Glutamatergic neuron (in vitro differentiated cells): ENCODE results near the gene CFAP299. TPM values are rescaled to one million over a fixed set of nuclear protein-coding genes. Genes with fewer than 3 reads are reported as not detected.

Experiments
- DNase-seq: peaks from one replicate; pipeline ENCODE4 v3.0.0; 2022
- H3K27ac Mint-ChIP-seq: one replicate; pipeline ENCODE4 v1.8.0; 2020; ENCODE audit warnings: mild to moderate bottlenecking, mixed read lengths, inconsistent platforms; ENCODE audit not compliant: unreplicated experiment
- H3K27me3 Mint-ChIP-seq: one replicate; pipeline ENCODE4 v1.8.0; 2020; ENCODE audit warnings: mild to moderate bottlenecking, moderate library complexity, mixed read lengths, inconsistent platforms; ENCODE audit not compliant: unreplicated experiment
- H3K36me3 Mint-ChIP-seq: one replicate; pipeline ENCODE4 v1.8.0; 2020; ENCODE audit warnings: mild to moderate bottlenecking, mixed read lengths, inconsistent platforms; ENCODE audit not compliant: unreplicated experiment
- H3K4me1 Mint-ChIP-seq: one replicate; pipeline ENCODE4 v1.8.0; 2020; ENCODE audit warnings: mild to moderate bottlenecking, low read depth, mixed read lengths, inconsistent platforms; ENCODE audit not compliant: unreplicated experiment
- H3K4me3 Mint-ChIP-seq: one replicate; pipeline ENCODE4 v1.8.0; 2020; ENCODE audit warnings: mild to moderate bottlenecking, mixed read lengths, inconsistent platforms; ENCODE audit not compliant: unreplicated experiment
- H3K9me3 Mint-ChIP-seq: one replicate; pipeline ENCODE4 v1.8.0; 2020; ENCODE audit warnings: mild to moderate bottlenecking, moderate library complexity, mixed read lengths, inconsistent platforms; ENCODE audit not compliant: unreplicated experiment
- total RNA-seq: library from RNA; stranded (reverse); fragmentation: NEBNext Ultra II Directional; extraction: Animal tissue kit (Norgen Biotek cat#: 25700); gene quantifications from one replicate; pipeline ENCODE4 v1.2.1, GENCODE V29; 2021; ENCODE audit not compliant: unreplicated experiment
- TF ChIP-seq, protein P1 (sequence below): fragments of 200-600 bp; sonication (generic); IDR thresholded peaks from one replicate; pipeline ENCODE4 v1.5.0; 2021; ENCODE audit not compliant: partially characterized antibody, unreplicated experiment

The CFAP299 gene
- total RNA-seq, 1 donor from 2014 or later, result not detected

DNA sequence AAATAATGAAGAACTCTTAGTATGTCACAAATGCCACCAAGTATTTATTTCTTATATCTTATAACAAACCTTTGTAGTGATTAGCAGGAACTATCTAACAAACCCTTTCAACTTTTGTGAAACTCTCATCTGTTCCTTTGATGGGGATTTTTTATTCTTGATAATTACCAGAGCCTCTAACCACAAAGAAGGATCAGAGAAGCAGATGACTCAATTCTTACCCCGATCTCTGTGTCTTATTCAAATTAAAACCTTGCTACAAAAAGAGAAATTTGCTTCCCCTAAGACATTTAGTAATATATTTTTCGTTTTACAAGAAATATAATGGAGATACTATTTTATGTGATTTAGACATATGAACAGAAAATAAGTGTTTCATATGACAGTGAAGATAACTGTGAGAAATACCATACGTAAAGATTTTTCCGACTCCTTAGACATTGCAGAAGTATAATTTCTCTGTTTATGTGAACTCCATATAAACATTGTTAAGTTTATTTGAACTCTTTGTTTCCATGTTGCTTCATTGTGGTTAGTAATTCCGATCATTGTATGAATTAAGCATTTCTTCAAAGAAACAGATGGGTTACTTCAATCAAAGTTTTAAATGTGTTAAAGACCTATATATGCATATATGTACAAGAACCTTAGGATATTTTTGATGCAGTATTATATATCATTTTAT lies 205.4 kb downstream of the CFAP299 start:
- Mint-ChIP-seq H3K9me3 (no peaks in the 10 kb centered on the region), H3K36me3 (no peaks in the 10 kb centered on the region)
- TF ChIP-seq, protein P1, sequence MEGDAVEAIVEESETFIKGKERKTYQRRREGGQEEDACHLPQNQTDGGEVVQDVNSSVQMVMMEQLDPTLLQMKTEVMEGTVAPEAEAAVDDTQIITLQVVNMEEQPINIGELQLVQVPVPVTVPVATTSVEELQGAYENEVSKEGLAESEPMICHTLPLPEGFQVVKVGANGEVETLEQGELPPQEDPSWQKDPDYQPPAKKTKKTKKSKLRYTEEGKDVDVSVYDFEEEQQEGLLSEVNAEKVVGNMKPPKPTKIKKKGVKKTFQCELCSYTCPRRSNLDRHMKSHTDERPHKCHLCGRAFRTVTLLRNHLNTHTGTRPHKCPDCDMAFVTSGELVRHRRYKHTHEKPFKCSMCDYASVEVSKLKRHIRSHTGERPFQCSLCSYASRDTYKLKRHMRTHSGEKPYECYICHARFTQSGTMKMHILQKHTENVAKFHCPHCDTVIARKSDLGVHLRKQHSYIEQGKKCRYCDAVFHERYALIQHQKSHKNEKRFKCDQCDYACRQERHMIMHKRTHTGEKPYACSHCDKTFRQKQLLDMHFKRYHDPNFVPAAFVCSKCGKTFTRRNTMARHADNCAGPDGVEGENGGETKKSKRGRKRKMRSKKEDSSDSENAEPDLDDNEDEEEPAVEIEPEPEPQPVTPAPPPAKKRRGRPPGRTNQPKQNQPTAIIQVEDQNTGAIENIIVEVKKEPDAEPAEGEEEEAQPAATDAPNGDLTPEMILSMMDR, result no peak

DNA sequence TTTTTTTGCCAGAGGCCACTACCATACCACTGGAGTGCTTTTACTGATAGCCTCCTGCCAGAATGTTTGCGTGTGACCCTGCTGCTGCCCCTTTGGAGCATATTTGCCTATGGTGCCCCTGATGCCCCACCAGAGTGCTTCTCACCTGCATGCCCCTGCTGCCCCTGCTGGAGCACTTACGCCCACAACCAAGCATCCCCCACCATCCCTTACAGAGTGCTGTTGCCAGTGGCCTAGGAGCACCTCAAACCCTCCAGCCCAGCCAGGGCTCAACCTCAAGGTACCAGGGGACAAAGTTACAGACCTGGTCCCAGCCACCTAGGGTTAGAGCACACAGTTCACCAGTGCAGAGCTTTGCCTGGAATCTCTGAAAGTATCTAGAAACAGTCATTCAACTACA lies 207.2 kb downstream of the CFAP299 start:
- no peaks in the 10 kb centered on the region for H3K36me3 Mint-ChIP-seq
- no peak overlapping the region for H3K4me3 Mint-ChIP-seq
- no peak overlapping the region for H3K27ac Mint-ChIP-seq
- no peak for DNase-seq
- H3K9me3 Mint-ChIP-seq, result no peaks in the 10 kb centered on the region
- TF ChIP-seq, protein P1, result no peak
- H3K4me1 Mint-ChIP-seq, result no peaks in the 10 kb centered on the region
- no peaks in the 10 kb centered on the region for H3K27me3 Mint-ChIP-seq

More for the DNA sequence above, 205.4 kb downstream of the CFAP299 start:
- DNase-seq, result no peak
- Mint-ChIP-seq H3K4me1 (no peaks in the 10 kb centered on the region), H3K4me3 (no peak overlapping the region), H3K27me3 (no peaks in the 10 kb centered on the region), H3K27ac (no peak overlapping the region)

DNA sequence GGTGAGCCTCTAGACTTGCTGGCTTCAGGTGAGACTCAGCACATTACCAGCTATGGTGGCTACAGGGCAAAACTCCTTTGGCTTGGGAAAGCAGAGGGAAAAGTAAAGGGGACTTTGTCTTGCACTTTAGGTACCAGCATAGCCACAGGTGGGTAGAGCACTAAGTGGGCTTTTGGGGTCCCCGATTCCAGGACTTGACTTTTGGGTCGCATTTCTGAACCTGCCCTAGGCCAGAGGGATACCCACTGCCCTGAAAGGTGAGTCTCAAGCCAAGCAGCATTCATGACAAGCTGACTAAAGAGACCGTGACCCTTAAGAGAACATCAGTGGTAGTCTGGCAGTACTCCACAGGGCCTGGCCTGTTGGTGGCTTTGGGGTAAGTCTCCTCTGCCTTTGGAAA lies 224.8 kb downstream of the CFAP299 start:
- TF ChIP-seq, protein P1, result no peak
- DNase-seq, result no peak
- H3K36me3 Mint-ChIP-seq, result peaks cover 4% of the 10 kb centered on the region
- no peaks in the 10 kb centered on the region for H3K27me3 Mint-ChIP-seq
- no peaks in the 10 kb centered on the region for H3K9me3 Mint-ChIP-seq
- no peaks in the 10 kb centered on the region for H3K4me1 Mint-ChIP-seq
- no peak overlapping the region for H3K4me3 Mint-ChIP-seq
- H3K27ac Mint-ChIP-seq, result no peak overlapping the region

DNA sequence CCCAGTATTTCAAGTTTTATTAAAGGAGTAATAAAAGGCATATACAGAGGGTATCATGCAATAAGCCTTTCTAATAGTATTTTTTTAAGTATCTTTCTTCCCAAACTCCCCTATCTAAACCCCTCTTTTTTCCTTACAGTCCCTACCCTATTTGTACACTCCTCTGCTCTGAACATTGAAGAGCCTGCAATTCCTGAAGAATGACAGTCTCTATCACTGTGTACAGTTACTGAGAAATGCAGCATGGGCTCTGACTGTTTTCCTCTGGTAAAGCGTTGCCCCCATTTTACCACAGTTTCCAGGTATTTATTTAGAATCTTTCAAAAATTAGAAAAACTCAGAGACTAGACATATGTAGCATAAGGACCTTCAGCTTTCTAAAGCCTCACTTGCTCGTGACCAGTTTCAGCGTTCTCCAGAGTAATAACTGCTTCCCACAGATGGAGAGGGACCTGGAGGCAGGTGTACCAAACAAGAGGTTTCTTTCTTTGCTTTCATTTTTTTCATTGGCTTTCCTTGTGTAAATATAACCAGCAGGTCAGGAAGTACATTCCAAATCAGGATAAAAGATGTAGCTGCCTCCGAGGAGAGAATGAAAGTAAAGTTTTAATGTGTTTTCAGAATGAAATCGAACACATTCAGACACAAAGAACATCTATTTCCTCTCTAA lies 230.8 kb downstream of the CFAP299 start:
- no peaks in the 10 kb centered on the region for H3K4me1 Mint-ChIP-seq
- TF ChIP-seq, protein P1, result no peak
- DNase-seq, result no peak
- H3K27me3 Mint-ChIP-seq, result no peaks in the 10 kb centered on the region
- no peak overlapping the region for H3K4me3 Mint-ChIP-seq
- peaks cover 3% of the 10 kb centered on the region for H3K36me3 Mint-ChIP-seq
- no peaks in the 10 kb centered on the region for H3K9me3 Mint-ChIP-seq
- no peak overlapping the region for H3K27ac Mint-ChIP-seq

DNA sequence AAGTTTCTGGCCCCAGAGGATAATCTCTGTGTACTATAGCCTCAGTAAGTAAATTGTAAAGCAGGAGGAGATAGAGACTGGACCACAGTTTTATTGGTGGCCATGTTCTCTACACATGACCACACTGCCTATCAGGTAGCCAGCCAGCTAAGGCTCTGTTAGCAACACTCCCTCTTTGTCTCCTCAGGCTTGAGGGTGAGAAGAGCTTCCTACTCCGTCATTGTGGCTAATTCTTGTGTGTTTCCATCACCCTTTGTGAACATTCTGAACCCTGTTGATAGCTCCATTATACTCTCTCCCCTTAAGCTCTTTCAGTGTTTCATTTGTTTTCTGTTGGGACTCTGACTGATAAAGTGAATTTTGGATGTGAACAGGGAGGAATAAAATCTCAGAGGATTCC lies 233.4 kb downstream of the CFAP299 start:
- TF ChIP-seq, protein P1, result no peak

More for the DNA sequence above, 233.4 kb downstream of the CFAP299 start:
- H3K27me3 Mint-ChIP-seq, result no peaks in the 10 kb centered on the region
- no peaks in the 10 kb centered on the region for H3K4me1 Mint-ChIP-seq
- H3K9me3 Mint-ChIP-seq, result no peaks in the 10 kb centered on the region
- H3K27ac Mint-ChIP-seq, result no peak overlapping the region
- no peak overlapping the region for H3K4me3 Mint-ChIP-seq
- DNase-seq, result no peak
- no peaks in the 10 kb centered on the region for H3K36me3 Mint-ChIP-seq
